DND-41 (cell line): Measurements from ENCODE around the gene JAKMIP1.
"Not testable (repeated sequence)": the region's sequence is repeated elsewhere in the genome, so short reads cannot be mapped to it uniquely, and the experiment has no call there.

ENCODE experiments used
- ATAC-seq: fragments of 200-7000 bp; cut with Tn5 transposase; 3 replicates; pipeline ENCODE4 v1.9.1; 2021; ENCODE audit warnings: low read depth; ENCODE audit not compliant: insufficient read depth
- DNase-seq: peaks from one replicate; pipeline ENCODE4 v3.0.0-alpha.2; 2020
- H2AFZ ChIP-seq: 2 replicates; pipeline ENCODE4 v1.6.0; 2012; ENCODE audit warnings: low read depth, low read length
- H3K27ac ChIP-seq: 2 replicates; pipeline ENCODE4 v1.5.1; 2012; ENCODE audit warnings: low read length, inconsistent platforms
- H3K27me3 ChIP-seq: fragments of 200-600 bp; sonication (generic); 2 replicates; pipeline ENCODE4 v1.6.0; 2012; ENCODE audit warnings: low read length, mild to moderate bottlenecking, inconsistent platforms; ENCODE audit not compliant: insufficient read depth, poor library complexity
- H3K36me3 ChIP-seq: 2 replicates; pipeline ENCODE4 v1.5.1; 2012; ENCODE audit warnings: low read length, inconsistent platforms; ENCODE audit not compliant: insufficient read depth
- H3K4me1 ChIP-seq: 2 replicates; pipeline ENCODE4 v1.5.1; 2012; ENCODE audit warnings: mild to moderate bottlenecking, low read length; ENCODE audit not compliant: insufficient read depth
- H3K4me2 ChIP-seq: 2 replicates; pipeline ENCODE4 v1.6.0; 2012; ENCODE audit warnings: mild to moderate bottlenecking, moderate library complexity, low read length, inconsistent platforms; ENCODE audit not compliant: insufficient read depth
- H3K4me3 ChIP-seq, 2 experiments: fragments of 200-600 bp in 1 of 2; shearing (Covaris generic) in 1 of 2; 2 replicates each; pipeline ENCODE4 v1.5.1; 2012 to 2016; ENCODE audit warnings: inconsistent platforms in 2 of 2, low read length in 2 of 2, mild to moderate bottlenecking in 2 of 2, low read depth in 1 of 2, moderate library complexity in 1 of 2
- H3K79me2 ChIP-seq: 2 replicates; pipeline ENCODE4 v1.6.0; 2012; ENCODE audit warnings: low read length, inconsistent platforms; ENCODE audit not compliant: insufficient read depth
- H3K9ac ChIP-seq: 2 replicates; pipeline ENCODE4 v1.6.0; 2012; ENCODE audit warnings: low read depth, mild to moderate bottlenecking, inconsistent platforms, low read length, moderate library complexity
- H3K9me3 ChIP-seq: 2 replicates; pipeline ENCODE4 v1.5.1; 2012; ENCODE audit warnings: low read length, moderate library complexity, mild to moderate bottlenecking, inconsistent platforms; ENCODE audit not compliant: insufficient read depth, severe bottlenecking
- H4K20me1 ChIP-seq: 2 replicates; pipeline ENCODE4 v1.6.0; 2012; ENCODE audit warnings: low read length; ENCODE audit not compliant: insufficient read depth
- EZH2 ChIP-seq: IDR thresholded peaks from 3 replicates; pipeline ENCODE4 v1.6.1; 2012; ENCODE audit warnings: borderline replicate concordance, low read depth, mild to moderate bottlenecking, moderate library complexity, low read length, inconsistent platforms; ENCODE audit not compliant: severe bottlenecking
- TF ChIP-seq, protein P1 (sequence below): IDR thresholded peaks from 2 replicates; pipeline ENCODE4 v1.5.1; 2012; ENCODE audit warnings: borderline replicate concordance, low read length, moderate library complexity, mild to moderate bottlenecking; ENCODE audit not compliant: poor library complexity, severe bottlenecking; ENCODE audit errors: extremely low read depth

The JAKMIP1 gene

DNA sequence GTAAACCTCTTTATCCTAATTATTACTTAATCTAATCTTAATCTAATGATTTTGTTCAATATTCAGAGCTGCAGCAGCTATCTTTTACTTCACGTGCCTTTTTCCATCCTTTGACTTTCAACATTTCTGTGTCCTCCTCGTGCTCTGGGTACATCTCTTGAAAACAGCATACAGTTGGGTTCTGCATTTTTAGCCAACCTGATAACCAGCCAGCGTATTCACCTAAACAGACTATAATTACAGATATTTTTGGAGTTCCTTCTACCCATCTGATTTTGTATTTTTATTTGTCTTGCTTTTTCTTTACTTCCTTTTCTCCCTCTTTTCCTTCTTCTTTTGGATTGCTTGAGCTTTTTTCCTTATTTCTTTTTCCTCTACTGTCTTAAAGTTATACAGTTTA is 16.2 kb upstream of the JAKMIP1 start:
- H2AFZ ChIP-seq, result no peak overlapping the region
- no peak for TF ChIP-seq EZH2
- TF ChIP-seq, protein P1, sequence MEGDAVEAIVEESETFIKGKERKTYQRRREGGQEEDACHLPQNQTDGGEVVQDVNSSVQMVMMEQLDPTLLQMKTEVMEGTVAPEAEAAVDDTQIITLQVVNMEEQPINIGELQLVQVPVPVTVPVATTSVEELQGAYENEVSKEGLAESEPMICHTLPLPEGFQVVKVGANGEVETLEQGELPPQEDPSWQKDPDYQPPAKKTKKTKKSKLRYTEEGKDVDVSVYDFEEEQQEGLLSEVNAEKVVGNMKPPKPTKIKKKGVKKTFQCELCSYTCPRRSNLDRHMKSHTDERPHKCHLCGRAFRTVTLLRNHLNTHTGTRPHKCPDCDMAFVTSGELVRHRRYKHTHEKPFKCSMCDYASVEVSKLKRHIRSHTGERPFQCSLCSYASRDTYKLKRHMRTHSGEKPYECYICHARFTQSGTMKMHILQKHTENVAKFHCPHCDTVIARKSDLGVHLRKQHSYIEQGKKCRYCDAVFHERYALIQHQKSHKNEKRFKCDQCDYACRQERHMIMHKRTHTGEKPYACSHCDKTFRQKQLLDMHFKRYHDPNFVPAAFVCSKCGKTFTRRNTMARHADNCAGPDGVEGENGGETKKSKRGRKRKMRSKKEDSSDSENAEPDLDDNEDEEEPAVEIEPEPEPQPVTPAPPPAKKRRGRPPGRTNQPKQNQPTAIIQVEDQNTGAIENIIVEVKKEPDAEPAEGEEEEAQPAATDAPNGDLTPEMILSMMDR, result no peak
- H4K20me1 ChIP-seq, result no peaks in the 10 kb centered on the region
- no peaks in the 10 kb centered on the region for H3K27me3 ChIP-seq
- H3K4me3 ChIP-seq, result no peak overlapping the region
- no peaks in the 10 kb centered on the region for H3K9me3 ChIP-seq
- no peaks in the 10 kb centered on the region for H3K36me3 ChIP-seq
- H3K9ac ChIP-seq, result no peak overlapping the region
- H3K4me2 ChIP-seq, result no peak overlapping the region
- no peak for ATAC-seq
- H3K27ac ChIP-seq, result no peak overlapping the region
- no peaks in the 10 kb centered on the region for H3K4me1 ChIP-seq
- H3K79me2 ChIP-seq, result no peaks in the 10 kb centered on the region
- no peak for DNase-seq

DNA sequence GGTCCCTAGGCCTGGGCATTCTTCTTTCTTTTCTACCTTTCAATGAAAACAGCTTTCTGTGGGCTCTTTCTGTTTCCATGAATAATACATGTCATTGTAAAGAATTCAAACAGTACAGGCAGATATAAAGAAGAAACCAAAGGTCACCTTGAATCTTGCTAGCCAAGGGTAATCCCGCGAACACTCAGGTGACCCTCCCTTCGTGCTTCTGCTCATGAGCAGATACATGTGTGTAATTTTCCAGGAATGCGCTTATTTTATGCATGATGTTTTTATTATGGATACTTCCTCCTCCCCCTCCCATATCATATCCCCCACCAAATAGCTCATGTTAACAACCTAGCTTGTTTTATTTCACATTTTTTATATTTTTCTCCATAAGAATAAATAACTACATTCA is 9.6 kb upstream of the JAKMIP1 start:
- H3K9ac ChIP-seq, result no peak overlapping the region
- H3K4me2 ChIP-seq, result no peak overlapping the region
- no peaks in the 10 kb centered on the region for H3K9me3 ChIP-seq
- no peak overlapping the region for H2AFZ ChIP-seq
- no peaks in the 10 kb centered on the region for H3K36me3 ChIP-seq
- no peak overlapping the region for H3K27ac ChIP-seq
- no peaks in the 10 kb centered on the region for H3K4me1 ChIP-seq
- H4K20me1 ChIP-seq, result peaks cover 4% of the 10 kb centered on the region; the same call in 1 of the 2 replicates
- DNase-seq, result no peak
- no peak overlapping the region for H3K4me3 ChIP-seq
- no peak for TF ChIP-seq EZH2
- TF ChIP-seq, protein P1, result no peak
- no peaks in the 10 kb centered on the region for H3K79me2 ChIP-seq
- H3K27me3 ChIP-seq, result no peaks in the 10 kb centered on the region
- ATAC-seq, result no peak

DNA sequence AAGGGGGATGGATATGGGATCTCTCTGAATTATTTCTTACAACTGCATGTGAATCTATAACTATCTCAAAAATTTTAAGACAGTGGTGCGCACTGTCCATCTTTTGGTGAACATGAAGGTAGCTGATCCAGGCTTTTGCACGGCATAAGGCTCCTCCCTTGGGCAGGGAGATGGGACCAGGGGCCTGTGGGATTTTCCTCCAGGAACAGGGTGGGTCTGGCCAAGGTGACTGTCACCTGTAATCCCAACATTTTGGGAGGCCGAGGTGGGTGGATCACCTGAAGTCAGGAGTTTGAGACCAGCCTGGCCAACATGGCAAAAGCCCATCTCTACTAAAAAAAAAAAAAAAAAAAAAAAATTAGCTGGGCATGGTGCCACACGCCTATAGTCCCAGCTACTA is 8.9 kb upstream of the JAKMIP1 start:
- not testable (repeated sequence) for H3K4me3 ChIP-seq, H3K79me2 ChIP-seq, ATAC-seq, H3K27ac ChIP-seq, DNase-seq, H3K36me3 ChIP-seq, H4K20me1 ChIP-seq, H3K9ac ChIP-seq, H3K4me2 ChIP-seq, H3K27me3 ChIP-seq, H3K9me3 ChIP-seq, H3K4me1 ChIP-seq, H2AFZ ChIP-seq

DNA sequence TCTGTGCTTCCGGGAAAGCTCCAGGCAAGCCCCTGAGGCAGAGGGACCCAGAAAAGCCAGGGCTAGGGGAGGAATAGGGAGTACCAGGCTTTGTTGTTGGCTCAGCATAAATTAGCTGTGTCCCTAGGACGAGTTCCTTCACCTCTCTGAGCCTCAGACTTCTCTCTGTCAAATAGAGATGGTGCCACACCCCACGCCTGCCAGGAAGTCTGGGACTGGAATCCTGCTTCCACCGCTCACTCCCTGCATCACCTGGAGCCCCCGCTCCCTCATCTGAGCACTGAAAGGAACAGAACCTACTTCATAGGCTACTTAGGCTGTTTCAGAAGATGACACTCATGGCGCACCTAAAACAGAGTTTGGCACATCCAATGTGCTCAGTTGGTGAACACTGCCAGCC is 8.1 kb upstream of the JAKMIP1 start:
- Histone ChIP-seq H4K20me1 (peaks cover 4% of the 10 kb centered on the region; the same call in 1 of the 2 replicates), H3K4me2 (no peak overlapping the region), H3K9me3 (no peaks in the 10 kb centered on the region), H3K36me3 (no peaks in the 10 kb centered on the region), H3K4me3 (no peak overlapping the region), H2AFZ (no peak overlapping the region), H3K79me2 (no peaks in the 10 kb centered on the region), H3K27me3 (no peaks in the 10 kb centered on the region), H3K9ac (no peak overlapping the region), H3K27ac (no peak overlapping the region), H3K4me1 (no peaks in the 10 kb centered on the region)
- DNase-seq, result no peak
- TF ChIP-seq EZH2, result no peak
- TF ChIP-seq, protein P1, result no peak
- ATAC-seq, result no peak
